Tibial nerve (tissue), 4 donors: Measurements from ENCODE around the gene OAS2.

Source experiments
- EP300 ChIP-seq, 2 donors: sonication (generic); formaldehyde crosslinking; IDR thresholded peaks; one replicate each; pipeline ENCODE4 v1.6.1; 2017; ENCODE audit warnings: antibody characterized with exemption in 2 of 2, mild to moderate bottlenecking in 1 of 2
- POLR2A ChIP-seq, 2 donors: fragments of 450-650 bp; IDR thresholded peaks; one replicate each; pipeline ENCODE4 v1.6.1; 2017; ENCODE audit warnings: antibody characterized with exemption in 2 of 2, mild to moderate bottlenecking in 2 of 2, moderate library complexity in 2 of 2
- TF ChIP-seq, protein P1 (sequence below), 5 experiments: fragments of 200-600 bp in 3 of 5; fragments of 450-650 bp in 2 of 5; sonication (generic) in 3 of 5; IDR thresholded peaks; one replicate each; pipeline ENCODE4 v1.5.1; 2016 to 2019; ENCODE audit warnings: antibody characterized with exemption in 5 of 5, mild to moderate bottlenecking in 3 of 5, moderate library complexity in 2 of 5

DNA sequence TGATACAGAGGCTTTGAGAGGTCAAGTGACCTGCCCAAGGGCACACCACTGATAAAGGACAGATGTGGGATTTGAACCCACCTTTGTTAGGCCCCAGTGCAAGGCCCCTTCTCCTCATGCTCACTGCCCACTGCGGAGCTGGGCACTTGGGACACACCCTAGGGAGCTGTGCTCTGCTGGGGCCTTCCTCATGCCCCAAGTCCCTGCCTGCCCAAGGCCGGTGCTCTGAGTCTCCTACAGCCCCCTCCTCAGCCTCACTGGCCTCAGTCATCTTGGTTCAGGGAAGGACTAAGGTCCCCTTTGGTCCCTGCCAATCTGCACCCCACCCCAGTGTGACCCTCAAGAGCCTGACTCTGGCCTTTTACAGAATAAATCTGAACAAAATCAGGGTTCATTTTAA lies 48.0 kb upstream of the OAS2 start:
- TF ChIP-seq, protein P1, sequence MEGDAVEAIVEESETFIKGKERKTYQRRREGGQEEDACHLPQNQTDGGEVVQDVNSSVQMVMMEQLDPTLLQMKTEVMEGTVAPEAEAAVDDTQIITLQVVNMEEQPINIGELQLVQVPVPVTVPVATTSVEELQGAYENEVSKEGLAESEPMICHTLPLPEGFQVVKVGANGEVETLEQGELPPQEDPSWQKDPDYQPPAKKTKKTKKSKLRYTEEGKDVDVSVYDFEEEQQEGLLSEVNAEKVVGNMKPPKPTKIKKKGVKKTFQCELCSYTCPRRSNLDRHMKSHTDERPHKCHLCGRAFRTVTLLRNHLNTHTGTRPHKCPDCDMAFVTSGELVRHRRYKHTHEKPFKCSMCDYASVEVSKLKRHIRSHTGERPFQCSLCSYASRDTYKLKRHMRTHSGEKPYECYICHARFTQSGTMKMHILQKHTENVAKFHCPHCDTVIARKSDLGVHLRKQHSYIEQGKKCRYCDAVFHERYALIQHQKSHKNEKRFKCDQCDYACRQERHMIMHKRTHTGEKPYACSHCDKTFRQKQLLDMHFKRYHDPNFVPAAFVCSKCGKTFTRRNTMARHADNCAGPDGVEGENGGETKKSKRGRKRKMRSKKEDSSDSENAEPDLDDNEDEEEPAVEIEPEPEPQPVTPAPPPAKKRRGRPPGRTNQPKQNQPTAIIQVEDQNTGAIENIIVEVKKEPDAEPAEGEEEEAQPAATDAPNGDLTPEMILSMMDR (IDR thresholded peaks at IDR 0.05) = no peak
- TF ChIP-seq EP300 (IDR thresholded peaks at IDR 0.05) = no peak
- TF ChIP-seq POLR2A (IDR thresholded peaks at IDR 0.05) = no peak
